ENCODE results near the gene RTN4RL1.

GRCh38 chr17:2057760-2058585 lies 32.8 kb upstream of the RTN4RL1 start:
- TF ChIP-seq CTCF (conservative IDR thresholded peaks at IDR 0.05; ENCODE audit: low read length) (no peak), EZH2phosphoT487 (IDR thresholded peaks at IDR 0.05; ENCODE audit: borderline replicate concordance, low read depth, low read length) (no peak)
